Prostate gland (tissue), 2 donors: ENCODE measurements around the gene WDTC1.

Experiments used
- POLR2A ChIP-seq: fragments of 450-650 bp; IDR thresholded peaks from one replicate; pipeline ENCODE4 v1.6.1; 2016; ENCODE audit warnings: antibody characterized with exemption, mild to moderate bottlenecking
- POLR2AphosphoS5 ChIP-seq: sonication (generic); formaldehyde crosslinking; IDR thresholded peaks from one replicate; pipeline ENCODE4 v1.6.1; 2017; ENCODE audit warnings: antibody characterized with exemption
- TF ChIP-seq, protein P1 (sequence below), 4 experiments: fragments of 200-600 bp in 2 of 4; fragments of 450-650 bp in 2 of 4; sonication (generic) in 2 of 4; IDR thresholded peaks; 1 replicate in 3 of 4; 2 replicates in 1 of 4; pipeline ENCODE4 v1.5.1; 2016 to 2019; ENCODE audit warnings: antibody characterized with exemption in 4 of 4, mild to moderate bottlenecking in 2 of 4, moderate library complexity in 2 of 4

GRCh38 chr1:27299385-27300271 is 65.2 kb downstream of the WDTC1 start:
- TF ChIP-seq POLR2AphosphoS5, result peak; percentile 80
- TF ChIP-seq POLR2A, result no peak
- TF ChIP-seq, protein P1, sequence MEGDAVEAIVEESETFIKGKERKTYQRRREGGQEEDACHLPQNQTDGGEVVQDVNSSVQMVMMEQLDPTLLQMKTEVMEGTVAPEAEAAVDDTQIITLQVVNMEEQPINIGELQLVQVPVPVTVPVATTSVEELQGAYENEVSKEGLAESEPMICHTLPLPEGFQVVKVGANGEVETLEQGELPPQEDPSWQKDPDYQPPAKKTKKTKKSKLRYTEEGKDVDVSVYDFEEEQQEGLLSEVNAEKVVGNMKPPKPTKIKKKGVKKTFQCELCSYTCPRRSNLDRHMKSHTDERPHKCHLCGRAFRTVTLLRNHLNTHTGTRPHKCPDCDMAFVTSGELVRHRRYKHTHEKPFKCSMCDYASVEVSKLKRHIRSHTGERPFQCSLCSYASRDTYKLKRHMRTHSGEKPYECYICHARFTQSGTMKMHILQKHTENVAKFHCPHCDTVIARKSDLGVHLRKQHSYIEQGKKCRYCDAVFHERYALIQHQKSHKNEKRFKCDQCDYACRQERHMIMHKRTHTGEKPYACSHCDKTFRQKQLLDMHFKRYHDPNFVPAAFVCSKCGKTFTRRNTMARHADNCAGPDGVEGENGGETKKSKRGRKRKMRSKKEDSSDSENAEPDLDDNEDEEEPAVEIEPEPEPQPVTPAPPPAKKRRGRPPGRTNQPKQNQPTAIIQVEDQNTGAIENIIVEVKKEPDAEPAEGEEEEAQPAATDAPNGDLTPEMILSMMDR (IDR thresholded peaks at IDR 0.05), result no peak
